ENCODE results near the gene C1QTNF5. TPM values are rescaled to one million over a fixed set of nuclear protein-coding genes. Genes with fewer than 3 reads are reported as not detected.

Gene C1QTNF5
- total RNA-seq, 1 donor from 2014 or later, result not detected

- peaks cover 41% of the 10 kb centered on the region for H3K27me3 Mint-ChIP-seq
- intact Hi-C loops (cut with micrococcal nuclease), result loop anchor here (1.0 kb wide), 1 partner anchor 17 kb away; the partner anchor contains the start of gene USP2
These were observed 23.3 kb upstream of the C1QTNF5 start for GRCh38 chr11:119363851-119364590.

DNA sequence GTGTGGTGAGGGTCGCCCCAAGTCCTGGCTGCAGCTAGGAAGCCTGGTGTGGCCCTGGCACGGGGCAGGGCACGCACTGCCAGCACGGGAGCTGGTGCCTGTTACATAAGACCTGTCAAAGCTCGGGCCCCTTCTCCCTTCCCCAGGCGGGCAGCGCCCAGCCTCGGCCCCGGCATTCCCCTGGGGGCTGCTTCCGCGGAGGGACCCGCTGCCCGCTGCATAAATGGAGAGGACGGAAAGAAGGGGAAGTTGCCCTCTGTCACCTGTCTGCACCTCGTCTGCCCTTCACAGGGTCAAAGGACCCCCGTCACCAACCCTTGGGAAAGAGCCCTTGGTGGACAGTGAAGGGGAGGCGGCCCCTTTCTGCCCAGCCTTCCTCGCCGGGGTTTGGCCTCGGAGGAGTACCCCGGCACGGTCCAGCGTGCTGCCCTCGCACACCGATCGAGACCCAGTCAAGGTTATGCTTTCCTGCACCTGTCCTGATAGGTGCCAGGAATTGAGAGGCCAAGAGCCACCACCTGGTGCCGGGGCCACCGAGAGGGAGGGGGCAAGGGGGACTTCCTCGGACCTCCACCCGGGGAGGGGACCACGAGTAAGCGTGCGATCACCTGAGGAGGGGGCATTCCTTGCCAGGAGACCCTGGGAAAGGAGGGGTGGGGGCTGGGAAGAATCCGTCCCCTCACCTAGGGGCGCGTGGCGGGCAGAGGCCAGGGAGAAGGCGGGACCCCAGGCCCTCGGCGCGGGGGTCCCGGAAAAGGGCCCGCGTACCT lies 22.6 kb upstream of the C1QTNF5 start:
- Mint-ChIP-seq H3K9me3 (no peaks in the 10 kb centered on the region), H3K27ac (no peak overlapping the region), H3K4me1 (peaks cover 10% of the 10 kb centered on the region), H3K27me3 (peaks cover 41% of the 10 kb centered on the region), H3K4me3 (peak overlapping the region; percentile 55), H3K36me3 (ENCODE audit: low read depth) (no peaks in the 10 kb centered on the region)
- DNase-seq, result no peak
- TF ChIP-seq, protein P1, sequence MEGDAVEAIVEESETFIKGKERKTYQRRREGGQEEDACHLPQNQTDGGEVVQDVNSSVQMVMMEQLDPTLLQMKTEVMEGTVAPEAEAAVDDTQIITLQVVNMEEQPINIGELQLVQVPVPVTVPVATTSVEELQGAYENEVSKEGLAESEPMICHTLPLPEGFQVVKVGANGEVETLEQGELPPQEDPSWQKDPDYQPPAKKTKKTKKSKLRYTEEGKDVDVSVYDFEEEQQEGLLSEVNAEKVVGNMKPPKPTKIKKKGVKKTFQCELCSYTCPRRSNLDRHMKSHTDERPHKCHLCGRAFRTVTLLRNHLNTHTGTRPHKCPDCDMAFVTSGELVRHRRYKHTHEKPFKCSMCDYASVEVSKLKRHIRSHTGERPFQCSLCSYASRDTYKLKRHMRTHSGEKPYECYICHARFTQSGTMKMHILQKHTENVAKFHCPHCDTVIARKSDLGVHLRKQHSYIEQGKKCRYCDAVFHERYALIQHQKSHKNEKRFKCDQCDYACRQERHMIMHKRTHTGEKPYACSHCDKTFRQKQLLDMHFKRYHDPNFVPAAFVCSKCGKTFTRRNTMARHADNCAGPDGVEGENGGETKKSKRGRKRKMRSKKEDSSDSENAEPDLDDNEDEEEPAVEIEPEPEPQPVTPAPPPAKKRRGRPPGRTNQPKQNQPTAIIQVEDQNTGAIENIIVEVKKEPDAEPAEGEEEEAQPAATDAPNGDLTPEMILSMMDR (IDR thresholded peaks at IDR 0.05), result no peak
- ChIA-PET CTCF (interaction anchor here (0.6 kb wide), 1 partner anchor 25 kb away, joined by 3 read pairs; no protein-coding TSS in a partner anchor), POLR2A (interaction anchor here (0.5 kb wide), 1 partner anchor 35 kb away, joined by 7 read pairs; no protein-coding TSS in a partner anchor)
- intact Hi-C loops (cut with micrococcal nuclease), result no loop called here
- no peak for ATAC-seq (ENCODE audit: low read depth)

More at GRCh38 chr11:119363851-119364590, 23.3 kb upstream of the C1QTNF5 start:
- ATAC-seq (ENCODE audit: low read depth), result peak; percentile 96
- CTCF ChIA-PET, result interaction anchor here (1.2 kb wide), 2 partner anchors 15 to 111 kb away, joined by 3 read pairs; no protein-coding TSS in a partner anchor
- Mint-ChIP-seq H3K4me3 (peak overlapping the region; percentile 76), H3K9me3 (no peaks in the 10 kb centered on the region), H3K27ac (no peak overlapping the region), H3K36me3 (ENCODE audit: low read depth) (no peaks in the 10 kb centered on the region), H3K4me1 (peaks cover 10% of the 10 kb centered on the region)
- DNase-seq, result peak; percentile 63
- TF ChIP-seq, protein P1 (IDR thresholded peaks at IDR 0.05), result no peak
- POLR2A ChIA-PET, result interaction anchor here (0.5 to 0.6 kb wide), 2 partner anchors 32 to 36 kb away, joined by 3 to 7 read pairs; no protein-coding TSS in a partner anchor

- DNase-seq, result no peak
- H3K4me3 Mint-ChIP-seq, result no peak overlapping the region
- ATAC-seq (ENCODE audit: low read depth), result no peak
- peaks cover 40% of the 10 kb centered on the region for H3K27me3 Mint-ChIP-seq
- intact Hi-C loops (cut with micrococcal nuclease), result no loop called here
- TF ChIP-seq, protein P1 (IDR thresholded peaks at IDR 0.05), result no peak
- H3K27ac Mint-ChIP-seq, result no peak overlapping the region
- no peaks in the 10 kb centered on the region for H3K9me3 Mint-ChIP-seq
- ChIA-PET POLR2A (no interaction called here), CTCF (no interaction called here)
- H3K36me3 Mint-ChIP-seq (ENCODE audit: low read depth), result no peaks in the 10 kb centered on the region
- H3K4me1 Mint-ChIP-seq, result peaks cover 10% of the 10 kb centered on the region
These were observed 22.0 kb upstream of the C1QTNF5 start for GRCh38 chr11:119362741-119363080.

DNA sequence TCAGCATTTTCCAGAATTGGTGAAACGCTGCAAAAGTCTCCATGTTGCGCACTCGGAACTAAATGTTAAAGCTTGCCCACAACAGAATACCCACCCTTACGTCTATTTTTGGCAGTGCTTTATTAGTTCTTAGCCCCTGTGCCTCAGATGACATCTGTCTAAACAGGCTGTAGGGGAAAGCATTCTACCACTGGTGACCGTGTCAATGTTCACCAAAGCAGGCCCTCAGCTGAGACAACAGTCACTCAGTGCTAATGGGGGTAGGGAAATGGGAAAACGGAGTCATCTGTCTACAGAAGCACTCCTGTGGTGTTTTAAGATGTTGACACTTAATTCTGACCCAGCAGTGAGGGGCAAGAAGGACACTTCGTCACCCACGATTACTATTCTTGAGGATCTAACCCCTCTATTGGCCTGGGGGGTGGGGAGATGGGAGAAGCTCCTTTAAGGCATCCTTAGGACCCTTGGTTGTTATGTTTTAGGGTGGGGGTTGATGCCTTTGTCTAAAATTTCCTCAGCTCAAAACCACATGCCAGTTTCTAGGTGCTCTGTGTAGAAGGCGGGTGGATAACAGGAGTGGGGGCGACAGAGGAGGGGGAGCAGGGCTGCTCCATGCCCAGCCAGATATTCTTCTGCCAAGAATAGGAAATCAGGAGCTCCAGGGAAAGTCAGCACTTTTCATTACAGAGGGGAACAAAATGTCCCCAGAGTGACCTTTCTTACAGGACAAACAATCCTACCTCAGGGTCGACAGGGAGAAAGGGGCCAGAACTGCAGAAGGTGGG lies 21.4 kb upstream of the C1QTNF5 start:
- Mint-ChIP-seq H3K36me3 (ENCODE audit: low read depth) (no peaks in the 10 kb centered on the region), H3K4me1 (peaks cover 10% of the 10 kb centered on the region), H3K27ac (no peak overlapping the region), H3K9me3 (no peaks in the 10 kb centered on the region), H3K4me3 (no peak overlapping the region), H3K27me3 (peaks cover 40% of the 10 kb centered on the region)
- intact Hi-C loops (cut with micrococcal nuclease), result no loop called here
- DNase-seq (no peak), ATAC-seq (ENCODE audit: low read depth) (no peak)
- POLR2A ChIA-PET, result no interaction called here
- TF ChIP-seq, protein P1 (IDR thresholded peaks at IDR 0.05), result no peak
- CTCF ChIA-PET, result interaction anchor here (1.2 kb wide), 2 partner anchors 13 to 112 kb away, joined by 3 to 4 read pairs; no protein-coding TSS in a partner anchor

All from activated B cell treated with CpG ODN at 0.5 μM for 24 hours (primary cell).